Measurements from ENCODE around the gene PARD6G.

- no peak for TF ChIP-seq CTCF (conservative IDR thresholded peaks at IDR 0.05)
- no peak for TF ChIP-seq EZH2 (IDR thresholded peaks at IDR 0.05; ENCODE audit: low read depth)
Observed at GRCh38 chr18:80148326-80149199, 98.8 kb downstream of the PARD6G start.
